ENCODE measurements around the gene GALM. TPM values are rescaled to one million over a fixed set of nuclear protein-coding genes. Genes with fewer than 3 reads are reported as not detected.
A peak's percentile ranks its signal among the peaks of the same experiment; 100 is the strongest.

The GALM gene
- total and polyA plus RNA-seq, 2 donors (not counting 3 experiments of a cell fraction or from before 2014, with no cell fraction given) = 4.8 to 6.1 TPM

DNA sequence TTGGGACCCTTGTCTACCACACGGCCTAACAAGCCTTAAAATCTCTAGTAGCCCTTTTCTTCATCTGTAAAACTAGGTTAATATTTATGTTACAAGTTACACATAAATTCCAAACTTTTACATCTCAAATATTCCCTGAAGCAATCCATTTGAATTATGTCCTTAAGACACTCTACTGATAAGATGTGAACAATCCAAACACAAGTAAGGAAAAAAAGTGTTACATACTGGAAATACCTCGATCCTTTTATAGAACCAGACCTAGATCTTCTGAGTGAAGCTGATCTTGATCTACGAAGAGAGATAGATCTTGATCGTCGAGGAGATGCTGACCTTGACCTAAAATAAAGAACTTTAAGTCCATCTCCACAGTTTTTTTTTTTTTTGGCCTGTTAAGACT is 81.9 kb downstream of the GALM start:
- DNase-seq (ENCODE audit: low read depth, low spot score) (no peak), FAIRE-seq (no peak)
- Histone ChIP-seq H3K27me3 (ENCODE audit: control insufficient read depth in 2 of 2, insufficient read depth in 2 of 2, low read length in 2 of 2) (no peaks in the 10 kb centered on the region), H3K36me3 (ENCODE audit: control insufficient read depth in 2 of 2, extremely low read depth in 1 of 2, insufficient read depth in 2 of 2, low read length in 2 of 2) (peaks cover 22 to 45% of the 10 kb centered on the region in 2 experiments), H3K9me3 (replicated peaks; ENCODE audit: control insufficient read depth, insufficient read depth, low read length) (no peaks in the 10 kb centered on the region), H4K20me1 (replicated peaks; ENCODE audit: control insufficient read depth, extremely low read depth, insufficient read depth, low read length) (peaks cover 17% of the 10 kb centered on the region), H3K79me2 (ENCODE audit: control insufficient read depth, insufficient read depth, low read length) (peaks cover 77% of the 10 kb centered on the region), H3K4me2 (ENCODE audit: insufficient read depth, low read length) (peak overlapping the region; percentile 37), H3K27ac (ENCODE audit: insufficient read depth, low read depth, low read length) (no peak overlapping the region), H2AFZ (ENCODE audit: low read depth, low read length) (no peak overlapping the region), H3K9ac (replicated peaks; ENCODE audit: extremely low read depth, insufficient read depth, low read length) (no peak overlapping the region), H3K4me3 (replicated peaks in 1 of 3; ENCODE audit: insufficient read depth in 1 of 3, low read depth in 1 of 3, low read length in 3 of 3) (no peak overlapping the region), H3K9me1 (replicated peaks; ENCODE audit: control insufficient read depth, extremely low read depth, insufficient read depth, low read length) (no peaks in the 10 kb centered on the region), H3K4me1 (ENCODE audit: control insufficient read depth, extremely low read depth, insufficient read depth, low read length) (peaks cover 36% of the 10 kb centered on the region)
- intact Hi-C loops (cut with micrococcal nuclease) = no loop called here
- ChIA-PET POLR2A (no interaction called here), CTCF (interaction anchor here (1.5 kb wide), 1 partner anchor 166 kb away, joined by 4 read pairs; no protein-coding TSS in a partner anchor)
- BruUV-seq (replicated peaks) = no TSS peak
- no peak for TF ChIP-seq GATA2 (IDR thresholded peaks at IDR 0.05; ENCODE audit: insufficient read depth, insufficient read length, low read depth, low read length)
- dilution Hi-C loops (cut with MboI; ENCODE audit: extremely low pct_ligation_motif_present, low sequenced_read_pairs) = no loop called here

- ChIA-PET CTCF (interaction anchor here (1.5 kb wide), 1 partner anchor 167 kb away, joined by 4 read pairs; no protein-coding TSS in a partner anchor), POLR2A (interaction anchor here (0.6 kb wide), 1 partner anchor 199 kb away, joined by 4 read pairs; no protein-coding TSS in a partner anchor)
- Histone ChIP-seq H3K36me3 (ENCODE audit: control insufficient read depth in 2 of 2, extremely low read depth in 1 of 2, insufficient read depth in 2 of 2, low read length in 2 of 2) (peaks cover 20 to 45% of the 10 kb centered on the region in 2 experiments), H3K4me1 (ENCODE audit: control insufficient read depth, extremely low read depth, insufficient read depth, low read length) (peaks cover 36% of the 10 kb centered on the region), H3K9me1 (replicated peaks; ENCODE audit: control insufficient read depth, extremely low read depth, insufficient read depth, low read length) (no peaks in the 10 kb centered on the region), H3K27me3 (ENCODE audit: control insufficient read depth in 2 of 2, insufficient read depth in 2 of 2, low read length in 2 of 2) (no peaks in the 10 kb centered on the region), H4K20me1 (replicated peaks; ENCODE audit: control insufficient read depth, extremely low read depth, insufficient read depth, low read length) (peaks cover 17% of the 10 kb centered on the region), H3K27ac (ENCODE audit: insufficient read depth, low read depth, low read length) (no peak overlapping the region), H3K4me3 (replicated peaks in 1 of 3; ENCODE audit: insufficient read depth in 1 of 3, low read depth in 1 of 3, low read length in 3 of 3) (no peak overlapping the region), H3K9me3 (replicated peaks; ENCODE audit: control insufficient read depth, insufficient read depth, low read length) (no peaks in the 10 kb centered on the region), H3K4me2 (ENCODE audit: insufficient read depth, low read length) (peak overlapping the region; percentile 96), H2AFZ (ENCODE audit: low read depth, low read length) (no peak overlapping the region), H3K9ac (replicated peaks; ENCODE audit: extremely low read depth, insufficient read depth, low read length) (no peak overlapping the region), H3K79me2 (ENCODE audit: control insufficient read depth, insufficient read depth, low read length) (peaks cover 73% of the 10 kb centered on the region)
- dilution Hi-C loops (cut with MboI; ENCODE audit: extremely low pct_ligation_motif_present, low sequenced_read_pairs) (no loop called here), intact Hi-C loops (cut with micrococcal nuclease) (no loop called here)
- no peak for DNase-seq (ENCODE audit: low read depth, low spot score)
- FAIRE-seq = no peak
- TF ChIP-seq MAX (IDR thresholded peaks at IDR 0.05; ENCODE audit: insufficient read depth, insufficient read length) = no peak
- TF ChIP-seq POLR2AphosphoS5 (IDR thresholded peaks at IDR 0.05; ENCODE audit: insufficient read depth, low read depth, low read length) = no peak
- no peak for TF ChIP-seq EZH2 (IDR thresholded peaks at IDR 0.05; ENCODE audit: borderline replicate concordance, low read depth, low read length, severe bottlenecking)
- no peak for TF ChIP-seq FOS (IDR thresholded peaks at IDR 0.05; ENCODE audit: borderline replicate concordance, insufficient read depth, low read length)
- no peak for TF ChIP-seq POLR2A (IDR thresholded peaks at IDR 0.05; ENCODE audit: low read depth, low read length)
- TF ChIP-seq GATA2 (IDR thresholded peaks at IDR 0.05; ENCODE audit: insufficient read depth, insufficient read length, low read depth, low read length) = no peak
- TF ChIP-seq MYC (IDR thresholded peaks at IDR 0.05; ENCODE audit: low read depth, low read length) = no peak
- no peak for TF ChIP-seq CTCF (IDR thresholded peaks at IDR 0.05; ENCODE audit: extremely low read depth in 1 of 2, insufficient read depth in 1 of 2, low read depth in 1 of 2, low read length in 2 of 2)
- no peak for TF ChIP-seq JUN (IDR thresholded peaks at IDR 0.05; ENCODE audit: borderline replicate concordance, insufficient read depth, insufficient read length, low read depth)
- BruUV-seq (replicated peaks) = no TSS peak
Observed at GRCh38 chr2:38748391-38748790, 82.5 kb downstream of the GALM start.

Data from endothelial cell of umbilical vein (primary cell).